Measurements from ENCODE around the gene CAMKK1.

CAMKK1 gene

GRCh38 chr17:3895354-3895753 is 2.5 kb upstream of the CAMKK1 start:
- DNase-seq: no peak

- no peak for DNase-seq
Measured at GRCh38 chr17:3894911-3895343, 2.1 kb upstream of the CAMKK1 start.

- DNase-seq: no peak
Measured at GRCh38 chr17:3894188-3894587, 1.3 kb upstream of the CAMKK1 start.

GRCh38 chr17:3893720-3894116 is 865 bp upstream of the CAMKK1 start:
- no peak for DNase-seq

GRCh38 chr17:3892095-3892998 is 506 bp downstream of the CAMKK1 start:
- peak; percentile 68 for DNase-seq

- DNase-seq: no peak
Measured at GRCh38 chr17:3891626-3892094, 1.2 kb downstream of the CAMKK1 start.

GRCh38 chr17:3890878-3891219 is 2.0 kb downstream of the CAMKK1 start:
- no peak for DNase-seq

GRCh38 chr17:3890082-3890877 is 2.6 kb downstream of the CAMKK1 start:
- DNase-seq: peak; percentile 95

GRCh38 chr17:3889325-3890012 is 3.4 kb downstream of the CAMKK1 start:
- DNase-seq: no peak

GRCh38 chr17:3888343-3889171 is 4.3 kb downstream of the CAMKK1 start:
- no peak for DNase-seq

GRCh38 chr17:3887804-3888203 is 5.0 kb downstream of the CAMKK1 start:
- no peak for DNase-seq

- DNase-seq: no peak
Measured at GRCh38 chr17:3887394-3887793, 5.5 kb downstream of the CAMKK1 start.

GRCh38 chr17:3886776-3887175 is 6.1 kb downstream of the CAMKK1 start:
- no peak for DNase-seq

GRCh38 chr17:3885970-3886369 is 6.9 kb downstream of the CAMKK1 start:
- peak; percentile 73 for DNase-seq

GRCh38 chr17:3885271-3885670 is 7.6 kb downstream of the CAMKK1 start:
- DNase-seq: no peak

GRCh38 chr17:3884188-3884587 is 8.7 kb downstream of the CAMKK1 start:
- no peak for DNase-seq

- DNase-seq: no peak
Measured at GRCh38 chr17:3882276-3882675, 10.6 kb downstream of the CAMKK1 start.

- DNase-seq: no peak
Measured at GRCh38 chr17:3880983-3881382, 11.9 kb downstream of the CAMKK1 start.

GRCh38 chr17:3879591-3880417 is 13.0 kb downstream of the CAMKK1 start:
- no peak for DNase-seq

- no peak for DNase-seq
Measured at GRCh38 chr17:3879186-3879585, 13.7 kb downstream of the CAMKK1 start.

GRCh38 chr17:3877220-3877619 is 15.6 kb downstream of the CAMKK1 start:
- DNase-seq: no peak

Data from 8988T (cell line).